Neutrophil (primary cell): ENCODE results near the gene EOLA1.

Experiments used
- H3K27ac ChIP-seq: fragments of 200-600 bp; sonication (generic); 2 replicates; pipeline ENCODE4 v1.5.1; 2016; ENCODE audit warnings: mild to moderate bottlenecking, moderate library complexity
- H3K27me3 ChIP-seq: fragments of 200-600 bp; sonication (generic); 2 replicates; pipeline ENCODE4 v1.6.0; 2016; ENCODE audit warnings: mild to moderate bottlenecking
- H3K36me3 ChIP-seq: fragments of 200-600 bp; sonication (generic); 2 replicates; pipeline ENCODE4 v1.5.1; 2017
- H3K4me1 ChIP-seq, 2 experiments: fragments of 200-600 bp in 1 of 2; sonication (generic) in 1 of 2; 1 replicate in 1 of 2; 2 replicates in 1 of 2; pipeline versions ENCODE4 v1.5.1 to v1.6.1; 2013 to 2016; ENCODE audit warnings: low read depth in 1 of 2, low read length in 1 of 2, mild to moderate bottlenecking in 1 of 2, moderate library complexity in 1 of 2; ENCODE audit not compliant: control insufficient read depth in 1 of 2, insufficient read depth in 1 of 2
- H3K4me3 ChIP-seq, 2 experiments: fragments of 200-600 bp in 1 of 2; sonication (generic) in 1 of 2; 1 replicate in 1 of 2; 2 replicates in 1 of 2; pipeline ENCODE4 v1.5.1; 2013 to 2016; ENCODE audit warnings: low read depth in 1 of 2, low read length in 1 of 2, mild to moderate bottlenecking in 1 of 2, moderate library complexity in 1 of 2
- H3K9me3 ChIP-seq: fragments of 200-600 bp; sonication (generic); 2 replicates; pipeline ENCODE4 v1.5.1; 2016
- CTCF ChIP-seq: fragments of 200-600 bp; sonication (generic); IDR thresholded peaks from 2 replicates; pipeline ENCODE4 v1.5.1; 2016; ENCODE audit warnings: antibody characterized with exemption

EOLA1 gene

GRCh38 chrX:149540621-149541520 lies at the start of gene EOLA1:
Gene EOLA1 (plus strand): TSS chrX:149541012. CDS start chrX:149545631, 4,619 bp downstream.
- peak within 1 kb of the TSS; percentile 98 for H3K27ac ChIP-seq
- H3K36me3 ChIP-seq = no peaks in the 10 kb centered on the region
- peak within 1 kb of the TSS; percentile 72 to 73 for H3K4me3 ChIP-seq
- peak; percentile 8 for TF ChIP-seq CTCF
- H3K4me1 ChIP-seq = peaks cover 10 to 15% of the 10 kb centered on the region in 2 experiments
- H3K27me3 ChIP-seq = no peaks in the 10 kb centered on the region
- H3K9me3 ChIP-seq = no peaks in the 10 kb centered on the region

- no peaks in the 10 kb centered on the region for H3K4me1 ChIP-seq
- H3K4me3 ChIP-seq = no peak overlapping the region
- H3K27ac ChIP-seq = no peak overlapping the region
- H3K9me3 ChIP-seq = no peaks in the 10 kb centered on the region
- peaks cover 94% of the 10 kb centered on the region for H3K36me3 ChIP-seq
- H3K27me3 ChIP-seq = no peaks in the 10 kb centered on the region
- TF ChIP-seq CTCF = no peak
Observed at GRCh38 chrX:149491812-149492211, 49.0 kb upstream of the EOLA1 start.

GRCh38 chrX:149493567-149494562 lies 46.9 kb upstream of the EOLA1 start:
- Histone ChIP-seq H3K4me3 (no peak overlapping the region), H3K27me3 (no peaks in the 10 kb centered on the region), H3K9me3 (no peaks in the 10 kb centered on the region), H3K27ac (no peak overlapping the region), H3K36me3 (peaks cover 100% of the 10 kb centered on the region), H3K4me1 (no peaks in the 10 kb centered on the region)
- TF ChIP-seq CTCF = no peak

- Histone ChIP-seq H3K36me3 (peaks cover 100% of the 10 kb centered on the region), H3K9me3 (no peaks in the 10 kb centered on the region), H3K4me3 (no peak overlapping the region), H3K27ac (no peak overlapping the region), H3K4me1 (no peaks in the 10 kb centered on the region), H3K27me3 (no peaks in the 10 kb centered on the region)
- no peak for TF ChIP-seq CTCF
Observed at GRCh38 chrX:149494844-149495565, 45.8 kb upstream of the EOLA1 start.

DNA sequence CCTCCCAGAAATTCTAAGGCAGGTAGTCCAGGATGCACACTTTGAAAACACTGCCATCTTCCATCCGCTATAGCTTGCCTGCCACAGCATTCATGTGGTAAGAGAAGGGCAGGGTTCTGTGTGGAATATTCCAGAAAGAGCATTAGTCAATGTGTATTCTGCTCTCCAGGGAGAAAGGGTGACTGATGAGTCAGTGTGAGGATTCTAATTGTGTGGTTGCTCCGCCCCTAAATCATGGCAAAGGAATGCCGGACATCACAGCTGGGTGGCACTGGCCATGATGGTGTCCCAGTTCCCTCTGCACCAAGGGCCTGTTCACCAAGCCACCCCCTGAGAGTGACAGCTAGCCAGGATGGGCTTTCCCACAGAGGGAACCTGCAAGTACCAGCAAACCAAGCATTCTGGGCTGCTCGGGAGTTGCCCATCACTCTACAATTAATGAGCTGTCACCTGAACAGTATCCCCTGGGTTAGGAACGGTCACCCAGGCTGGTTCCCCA lies 45.2 kb upstream of the EOLA1 start:
- H3K9me3 ChIP-seq = no peaks in the 10 kb centered on the region

More for the DNA sequence above, 45.2 kb upstream of the EOLA1 start:
- Histone ChIP-seq H3K36me3 (peaks cover 100% of the 10 kb centered on the region), H3K27me3 (no peaks in the 10 kb centered on the region), H3K4me3 (no peak overlapping the region), H3K27ac (no peak overlapping the region), H3K4me1 (no peaks in the 10 kb centered on the region)
- TF ChIP-seq CTCF = no peak
